Esophagus squamous epithelium (tissue), 5 donors: ENCODE data around the gene SLC31A2. TPM values are rescaled to one million over a fixed set of nuclear protein-coding genes. Genes with fewer than 3 reads are reported as not detected.

Experiments used
- DNase-seq: peaks from one replicate; lab custom pipeline; 2025; lab: John Stamatoyannopoulos, UW
- H3K27ac ChIP-seq, 4 donors: fragments of 200-600 bp; sonication (generic); one replicate each; pipeline ENCODE4 v1.5.1; 2016 to 2019; ENCODE audit warnings: mild to moderate bottlenecking in 1 of 4
- H3K27me3 ChIP-seq, 4 donors: fragments of 200-600 bp; sonication (generic); 1 replicate in 3 of 4; 2 replicates in 1 of 4; pipeline versions ENCODE4 v1.5.1 to v1.6.0; 2017 to 2021; ENCODE audit warnings: antibody characterized with exemption in 1 of 4
- H3K36me3 ChIP-seq, 3 donors: fragments of 200-600 bp; sonication (generic); one replicate each; pipeline ENCODE4 v1.5.1; 2016 to 2019
- H3K4me1 ChIP-seq, 3 donors: fragments of 200-600 bp; sonication (generic); one replicate each; pipeline ENCODE4 v1.5.1; 2017 to 2019
- H3K4me3 ChIP-seq, 4 donors: fragments of 200-600 bp; sonication (generic); 1 replicate in 3 of 4; 2 replicates in 1 of 4; pipeline ENCODE4 v1.5.1; 2016 to 2019; ENCODE audit warnings: mild to moderate bottlenecking in 2 of 4, moderate library complexity in 1 of 4
- H3K9me3 ChIP-seq, 3 donors: fragments of 200-600 bp; sonication (generic); one replicate each; pipeline ENCODE4 v1.5.1; 2016 to 2019
- POLR2A ChIP-seq, 4 donors: fragments of 450-650 bp; IDR thresholded peaks; one replicate each; pipeline ENCODE4 v1.6.1; 2017; ENCODE audit warnings: antibody characterized with exemption in 4 of 4, mild to moderate bottlenecking in 4 of 4, moderate library complexity in 3 of 4
- WGBS, 2 donors: methylation state at CpG; one replicate each; pipeline ENCODE4 v1.1.5; 2018; 5-methylcytosine and 5-hydroxymethylcytosine counted together
- intact Hi-C: fragments of 100-400 bp; cut with DNase I; formaldehyde crosslinking; loops from one replicate; pipeline ENCODE4 v1.15.0; 2022
- total RNA-seq, 4 donors: library from RNA; depleted of rRNA; stranded (reverse); fragments of >200 nt; gene quantifications; one replicate each; pipeline ENCODE4 v1.1.0, GENCODE V29; 2016
- TF ChIP-seq, protein P1 (sequence below), 6 experiments: fragments of 450-650 bp in 4 of 6; fragments of 200-600 bp in 2 of 6; sonication (generic) in 2 of 6; IDR thresholded peaks; one replicate each; pipeline ENCODE4 v1.5.1; 2016 to 2019; ENCODE audit warnings: antibody characterized with exemption in 6 of 6, mild to moderate bottlenecking in 4 of 6, moderate library complexity in 4 of 6
- donor health status: DM: yes; HTN: yes; CAD: no.

The SLC31A2 gene
- total RNA-seq, 4 donors from 2014 or later = 7.1 to 15.2 (median 12.8) TPM

DNA sequence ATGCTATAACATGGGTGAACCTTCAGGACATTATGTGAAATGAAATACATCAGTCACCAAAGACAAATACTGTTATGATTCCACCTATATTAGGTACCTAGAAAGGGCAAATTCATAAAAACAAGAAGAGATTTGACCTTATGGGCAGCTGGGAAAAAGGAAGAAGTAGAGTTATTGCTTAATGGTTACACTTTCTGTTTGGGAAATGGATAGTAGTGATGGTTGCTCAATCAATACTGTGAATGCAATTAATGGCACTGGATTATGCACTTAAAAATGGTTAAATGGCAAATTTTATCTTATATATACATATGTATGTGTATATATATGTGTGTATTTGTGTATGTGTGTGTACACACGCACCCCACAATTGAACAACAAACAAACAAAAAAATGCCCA lies 55.1 kb downstream of the SLC31A2 start:
- Histone ChIP-seq H3K4me1 (no peaks in the 10 kb centered on the region), H3K9me3 (no peaks in the 10 kb centered on the region), H3K4me3 (no peak overlapping the region), H3K27ac (no peak overlapping the region), H3K36me3 (peaks cover 4 to 100% (median 30%) of the 10 kb centered on the region in 3 donors), H3K27me3 (no peaks in the 10 kb centered on the region)
- no peak for DNase-seq
- no peak for TF ChIP-seq POLR2A (IDR thresholded peaks at IDR 0.05)
- TF ChIP-seq, protein P1, sequence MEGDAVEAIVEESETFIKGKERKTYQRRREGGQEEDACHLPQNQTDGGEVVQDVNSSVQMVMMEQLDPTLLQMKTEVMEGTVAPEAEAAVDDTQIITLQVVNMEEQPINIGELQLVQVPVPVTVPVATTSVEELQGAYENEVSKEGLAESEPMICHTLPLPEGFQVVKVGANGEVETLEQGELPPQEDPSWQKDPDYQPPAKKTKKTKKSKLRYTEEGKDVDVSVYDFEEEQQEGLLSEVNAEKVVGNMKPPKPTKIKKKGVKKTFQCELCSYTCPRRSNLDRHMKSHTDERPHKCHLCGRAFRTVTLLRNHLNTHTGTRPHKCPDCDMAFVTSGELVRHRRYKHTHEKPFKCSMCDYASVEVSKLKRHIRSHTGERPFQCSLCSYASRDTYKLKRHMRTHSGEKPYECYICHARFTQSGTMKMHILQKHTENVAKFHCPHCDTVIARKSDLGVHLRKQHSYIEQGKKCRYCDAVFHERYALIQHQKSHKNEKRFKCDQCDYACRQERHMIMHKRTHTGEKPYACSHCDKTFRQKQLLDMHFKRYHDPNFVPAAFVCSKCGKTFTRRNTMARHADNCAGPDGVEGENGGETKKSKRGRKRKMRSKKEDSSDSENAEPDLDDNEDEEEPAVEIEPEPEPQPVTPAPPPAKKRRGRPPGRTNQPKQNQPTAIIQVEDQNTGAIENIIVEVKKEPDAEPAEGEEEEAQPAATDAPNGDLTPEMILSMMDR (IDR thresholded peaks at IDR 0.05) = no peak
- intact Hi-C loops = no loop called here
- WGBS, 2 donors = 91 to 95% methylated on average over 1 of the region's 1 CpG

DNA sequence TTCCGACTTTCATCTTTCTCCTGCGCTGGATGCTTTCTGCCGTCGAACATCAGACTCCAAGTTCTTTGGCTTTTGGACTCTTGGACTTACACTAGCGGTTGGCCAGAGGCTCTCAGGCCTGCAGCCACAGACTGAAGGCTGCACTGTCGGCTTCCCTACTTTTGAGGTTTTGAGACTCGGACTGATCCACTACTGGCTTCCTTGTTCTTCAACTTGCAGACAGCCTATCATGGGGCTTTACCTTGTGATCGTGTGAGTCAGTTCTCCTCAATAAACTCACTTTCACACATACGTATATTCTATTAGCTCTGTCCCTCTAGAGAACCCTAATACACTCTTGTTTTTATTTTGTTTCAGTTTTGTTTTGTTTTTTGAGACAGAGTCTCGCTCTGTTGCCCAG lies 60.0 kb downstream of the SLC31A2 start:
- Histone ChIP-seq H3K36me3 (peaks cover 4 to 66% (median 22%) of the 10 kb centered on the region in 3 donors), H3K4me1 (peaks cover 0 to 13% (median 0%) of the 10 kb centered on the region in 3 donors), H3K27me3 (no peaks in the 10 kb centered on the region), H3K4me3 (no peak overlapping the region), H3K9me3 (no peaks in the 10 kb centered on the region), H3K27ac (no peak overlapping the region)
- TF ChIP-seq, protein P1 (IDR thresholded peaks at IDR 0.05) = no peak
- no peak for TF ChIP-seq POLR2A (IDR thresholded peaks at IDR 0.05)
- intact Hi-C loops = no loop called here
- no peak for DNase-seq
- 89 to 94% methylated on average over 10 of the region's 10 CpGs for WGBS, 2 donors

Other genes starting within 250 kb of the SLC31A2 start
- gene ZNF883, start 138.8 kb upstream of the SLC31A2 start, total RNA-seq = 1 to 10 TPM in 3 of 4 donors, under 1 TPM in 1; 0.57 to 1.9 (median 1.5) TPM
- 1 to 10 TPM in 3 of 4 donors, under 1 TPM in 1; 0.88 to 3.8 (median 1.4) TPM for gene ZFP37, start 94.3 kb upstream of the SLC31A2 start, total RNA-seq
- 10 to 100 TPM; 17.7 to 23.3 (median 20.5) TPM for gene FKBP15, start 70.3 kb downstream of the SLC31A2 start, total RNA-seq
- gene SLC31A1, start 70.5 kb downstream of the SLC31A2 start, total RNA-seq = 10 to 100 TPM; 11.0 to 23.4 (median 17.8) TPM
- gene CDC26, start 124.6 kb downstream of the SLC31A2 start, total RNA-seq = 10 to 100 TPM; 20.5 to 42.4 (median 26.5) TPM
- 10 to 100 TPM; 11.4 to 19.0 (median 17.4) TPM for gene PRPF4, start 124.7 kb downstream of the SLC31A2 start, total RNA-seq
- gene RNF183, start 152.4 kb downstream of the SLC31A2 start, total RNA-seq = 1 to 10 TPM in 3 of 4 donors, not detected in 1; 2.1 to 6.0 (median 3.4) TPM
- 1 to 10 TPM; 1.1 to 1.9 (median 1.5) TPM for gene WDR31, start 189.3 kb downstream of the SLC31A2 start, total RNA-seq
- gene BSPRY, start 198.5 kb downstream of the SLC31A2 start, total RNA-seq = 10 to 100 TPM; 18.1 to 50.1 (median 37.6) TPM
- 10 to 100 TPM; 35.9 to 84.2 (median 46.4) TPM for gene HDHD3, start 226.0 kb downstream of the SLC31A2 start, total RNA-seq